ENCODE measurements around the gene OR5K2. TPM values are rescaled to one million over a fixed set of nuclear protein-coding genes. Genes with fewer than 3 reads are reported as not detected.

OR5K2 gene
- total and polyA plus RNA-seq, 10 of the 15 experiments (the other 5 are each of a cell fraction or from before 2014, with no cell fraction given): 0.12 TPM; not detected in 9

- TF ChIP-seq HSF1 (IDR thresholded peaks at IDR 0.05; ENCODE audit: low read depth, low read length) (no peak), RBBP5 (conservative IDR thresholded peaks at IDR 0.05) (no peak), BCL3 (IDR thresholded peaks at IDR 0.05; ENCODE audit: borderline replicate concordance, insufficient read depth, low read depth, low read length, poor library complexity, severe bottlenecking) (peak; percentile 99), YBX1 (IDR thresholded peaks at IDR 0.05) (no peak), SIN3A (IDR thresholded peaks at IDR 0.05; ENCODE audit: low read depth, low read length) (no peak), HDAC2 (IDR thresholded peaks at IDR 0.05) (no peak), RAD51 (IDR thresholded peaks at IDR 0.05) (no peak), BCL11A (IDR thresholded peaks at IDR 0.05; ENCODE audit: low read depth, low read length) (no peak; the same call in 1 of the 2 replicates), SREBF2 (IDR thresholded peaks at IDR 0.05; ENCODE audit: low read length) (no peak), ZNF207 (IDR thresholded peaks at IDR 0.05; ENCODE audit: borderline replicate concordance) (0 out of 2 replicates have a peak, but pooled peaks have one; percentile 39), ZBTB40 (IDR thresholded peaks at IDR 0.05; ENCODE audit: borderline replicate concordance) (peak; percentile 32; the same call in 1 of the 2 replicates), CBX5 (IDR thresholded peaks at IDR 0.05; ENCODE audit: low read depth) (no peak; the same call in none of the 2 replicates), TAF1 (IDR thresholded peaks at IDR 0.05; ENCODE audit: borderline replicate concordance, low read depth, low read length) (peak; percentile 77; the same call in 1 of the 2 replicates), EZH2 (IDR thresholded peaks at IDR 0.05; ENCODE audit: borderline replicate concordance, control insufficient read depth, low read depth, low read length) (no peak), SREBF1 (IDR thresholded peaks at IDR 0.05; ENCODE audit: low read length) (peak; percentile 77), TCF12 (IDR thresholded peaks at IDR 0.05; ENCODE audit: low read depth, low read length) (no peak), MTA3 (IDR thresholded peaks at IDR 0.05; ENCODE audit: borderline replicate concordance, low read length) (peak; percentile 77; the same call in 1 of the 2 replicates), USF2 (IDR thresholded peaks at IDR 0.05; ENCODE audit: borderline replicate concordance, low read depth, low read length) (no peak), NFYA (IDR thresholded peaks at IDR 0.05; ENCODE audit: borderline replicate concordance, low read depth, low read length) (no peak), CEBPB (IDR thresholded peaks at IDR 0.05; ENCODE audit: borderline replicate concordance in 1 of 2, low read depth in 2 of 2, low read length in 2 of 2) (no peak), E2F4 (IDR thresholded peaks at IDR 0.05; ENCODE audit: low read depth, low read length) (0 out of 2 replicates have a peak, but pooled peaks have one; percentile 49)
Observed at GRCh38 chr3:98522544-98523281, 25.2 kb downstream of the OR5K2 start, which contains the start of gene CLDND1 (continued).

All from GM12878 (cell line).